Esophagus (tissue), 2 donors: ENCODE data around the gene GFAP. TPM values are rescaled to one million over a fixed set of nuclear protein-coding genes. Genes with fewer than 3 reads are reported as not detected.

ENCODE experiments used
- H3K27ac ChIP-seq, 2 donors: one replicate each; pipeline ENCODE4 v1.5.1; 2013; ENCODE audit warnings: low read depth in 2 of 2, mild to moderate bottlenecking in 2 of 2, inconsistent platforms in 1 of 2, low read length in 1 of 2, moderate library complexity in 1 of 2
- H3K27me3 ChIP-seq, 2 donors: one replicate each; pipeline ENCODE4 v1.6.1; 2013; ENCODE audit warnings: low read length in 2 of 2, control low read depth in 1 of 2, mild to moderate bottlenecking in 1 of 2; ENCODE audit not compliant: insufficient read depth in 2 of 2, control insufficient read depth in 1 of 2
- H3K36me3 ChIP-seq, 2 donors: one replicate each; pipeline ENCODE4 v1.6.1; 2013; ENCODE audit warnings: low read length in 1 of 2; ENCODE audit not compliant: control insufficient read depth in 2 of 2, insufficient read depth in 2 of 2
- H3K4me1 ChIP-seq, 2 donors: one replicate each; pipeline ENCODE4 v1.6.1; 2013; ENCODE audit warnings: low read length in 1 of 2; ENCODE audit not compliant: control insufficient read depth in 2 of 2, insufficient read depth in 2 of 2
- H3K4me3 ChIP-seq, 2 donors: one replicate each; pipeline ENCODE4 v1.5.1; 2013; ENCODE audit warnings: low read length in 2 of 2, mild to moderate bottlenecking in 2 of 2, low read depth in 1 of 2, moderate library complexity in 1 of 2
- H3K9me3 ChIP-seq, 2 donors: one replicate each; pipeline ENCODE4 v1.6.1; 2013; ENCODE audit warnings: mild to moderate bottlenecking in 2 of 2, low read depth in 1 of 2, low read length in 1 of 2, moderate library complexity in 1 of 2; ENCODE audit not compliant: control insufficient read depth in 2 of 2, insufficient read depth in 1 of 2
- WGBS, 2 donors: extraction: QIAGEN DNeasy Blood & Tissue Kit; methylation state at CpG; one replicate each; pipeline ENCODE4 v1.1.7; 2013; 5-methylcytosine and 5-hydroxymethylcytosine counted together
- polyA plus RNA-seq, 2 donors: library from polyadenylated mRNA; stranded (reverse); fragments of 200-250 nt; gene quantifications; one replicate each; pipeline ENCODE4 v1.2.3, GENCODE V29; 2013
- donor health status: healthy with polysubstance abuse.
- donor health status: Bipolar disorder and iron deficiency.

GFAP gene
- polyA plus RNA-seq, 2 donors: 0.08 TPM; not detected in 1

GRCh38 chr17:44909681-44910144, 5.6 kb downstream of the GFAP start:
- Histone ChIP-seq H3K36me3 (no peaks in the 10 kb centered on the region), H3K27me3 (peaks cover 3 to 5% of the 10 kb centered on the region in 2 donors), H3K4me3 (no peak overlapping the region), H3K27ac (no peak overlapping the region), H3K4me1 (peaks cover 3 to 5% of the 10 kb centered on the region in 2 donors), H3K9me3 (no peaks in the 10 kb centered on the region)
- 74 to 84% methylated on average over 11 of the region's 11 CpGs for WGBS, 2 donors

GRCh38 chr17:44908761-44909326, 6.5 kb downstream of the GFAP start:
- WGBS, 2 donors: 88% methylated on average over 10 of the region's 10 CpGs
- Histone ChIP-seq H3K4me1 (peaks cover 3 to 5% of the 10 kb centered on the region in 2 donors), H3K4me3 (no peak overlapping the region), H3K27ac (no peak overlapping the region), H3K9me3 (no peaks in the 10 kb centered on the region), H3K36me3 (no peaks in the 10 kb centered on the region), H3K27me3 (peaks cover 3 to 5% of the 10 kb centered on the region in 2 donors)

- Histone ChIP-seq H3K4me1 (peaks cover 3 to 5% of the 10 kb centered on the region in 2 donors), H3K27me3 (peaks cover 2 to 3% of the 10 kb centered on the region in 2 donors), H3K4me3 (no peak overlapping the region), H3K36me3 (no peaks in the 10 kb centered on the region), H3K27ac (no peak overlapping the region), H3K9me3 (no peaks in the 10 kb centered on the region)
- WGBS, 2 donors: 81 to 85% methylated on average over 11 of the region's 11 CpGs
These were observed 7.4 kb downstream of the GFAP start for GRCh38 chr17:44907729-44908470.

GRCh38 chr17:44906763-44907728, 8.3 kb downstream of the GFAP start:
- no peak overlapping the region for H3K4me3 ChIP-seq
- peaks cover 3 to 5% of the 10 kb centered on the region in 2 donors for H3K4me1 ChIP-seq
- H3K27me3 ChIP-seq: peaks cover 0 to 3% of the 10 kb centered on the region in 2 donors
- no peaks in the 10 kb centered on the region for H3K36me3 ChIP-seq
- H3K27ac ChIP-seq: no peak overlapping the region
- no peaks in the 10 kb centered on the region for H3K9me3 ChIP-seq
- WGBS, 2 donors: 73 to 77% methylated on average over 18 of the region's 18 CpGs

GRCh38 chr17:44906010-44906646, 9.2 kb downstream of the GFAP start:
- Histone ChIP-seq H3K4me3 (no peak overlapping the region), H3K36me3 (no peaks in the 10 kb centered on the region), H3K27ac (no peak overlapping the region), H3K9me3 (no peaks in the 10 kb centered on the region), H3K27me3 (no peaks in the 10 kb centered on the region), H3K4me1 (no peaks in the 10 kb centered on the region)
- 75 to 77% methylated on average over 10 of the region's 10 CpGs for WGBS, 2 donors

- Histone ChIP-seq H3K4me3 (no peak overlapping the region), H3K36me3 (no peaks in the 10 kb centered on the region), H3K4me1 (no peaks in the 10 kb centered on the region), H3K27me3 (no peaks in the 10 kb centered on the region), H3K9me3 (no peaks in the 10 kb centered on the region), H3K27ac (no peak overlapping the region)
- 81 to 86% methylated on average over 9 of the region's 9 CpGs for WGBS, 2 donors
These were observed 10.0 kb downstream of the GFAP start for GRCh38 chr17:44905006-44906000.

- Histone ChIP-seq H3K4me1 (peaks cover 0 to 3% of the 10 kb centered on the region in 2 donors), H3K9me3 (no peaks in the 10 kb centered on the region), H3K4me3 (no peak overlapping the region), H3K27me3 (no peaks in the 10 kb centered on the region), H3K27ac (no peak overlapping the region), H3K36me3 (no peaks in the 10 kb centered on the region)
- 94 to 95% methylated on average over 35 of the region's 35 CpGs for WGBS, 2 donors
These were observed 11.0 kb downstream of the GFAP start for GRCh38 chr17:44904001-44904984.
